Measurements from ENCODE around the gene ATG9A. TPM values are rescaled to one million over a fixed set of nuclear protein-coding genes. Genes with fewer than 3 reads are reported as not detected.

Gene ATG9A
- total RNA-seq, 2 donors from 2014 or later: 45.4 to 45.7 TPM

DNA sequence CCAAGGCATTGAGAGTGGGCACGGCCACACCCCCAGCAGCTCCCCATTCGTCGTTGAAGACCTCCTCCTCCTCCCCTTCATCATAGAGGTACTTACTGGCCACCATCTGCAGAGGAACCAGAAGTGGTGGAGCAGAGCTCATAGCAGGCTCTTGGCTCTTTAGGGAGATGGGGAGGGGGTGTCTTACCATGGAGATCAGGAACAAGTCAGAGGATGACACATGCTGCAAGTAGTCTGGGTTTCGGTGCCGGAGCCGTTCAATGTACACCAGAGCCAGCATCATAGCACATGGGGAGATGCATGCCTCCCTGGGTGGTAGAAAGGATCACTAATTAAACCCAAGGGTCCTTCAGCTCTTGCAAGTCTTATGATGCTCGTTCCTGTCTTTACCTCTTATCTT is 54.6 kb downstream of the ATG9A start:
- no peaks in the 10 kb centered on the region for H3K4me1 ChIP-seq (ENCODE audit: control insufficient read depth, insufficient read depth, low read length)
- no peak for DNase-seq
- H3K9ac ChIP-seq (ENCODE audit: extremely low read depth, low read length, poor library complexity, severe bottlenecking): no peak overlapping the region
- H3K9me3 Mint-ChIP-seq: no peaks in the 10 kb centered on the region
- no peak overlapping the region for H3K4me3 Mint-ChIP-seq
- H3K4me3 ChIP-seq (ENCODE audit: low read length): no peak overlapping the region
- peaks cover 33% of the 10 kb centered on the region for H3K36me3 ChIP-seq (ENCODE audit: control insufficient read depth, insufficient read depth, low read length)
- no peak overlapping the region for H3K27ac ChIP-seq (ENCODE audit: low read depth, low read length)
- H3K4me1 Mint-ChIP-seq: peaks cover 21% of the 10 kb centered on the region
- no peaks in the 10 kb centered on the region for H3K9me3 ChIP-seq (ENCODE audit: control insufficient read depth, low read length)
- 90 to 97% methylated on average over 4 to 7 of the region's 7 CpGs for WGBS, 2 experiments (ENCODE audit: insufficient coverage in 1 of 2, insufficient read length in 1 of 2)
- H3K27ac Mint-ChIP-seq: no peak overlapping the region
- H3K27me3 ChIP-seq (ENCODE audit: control insufficient read depth, insufficient read depth, low read length, poor library complexity, severe bottlenecking): no peaks in the 10 kb centered on the region
- no peaks in the 10 kb centered on the region for H3K27me3 Mint-ChIP-seq (ENCODE audit: insufficient read depth)
- peaks cover 13% of the 10 kb centered on the region for H3K36me3 Mint-ChIP-seq (ENCODE audit: low read depth)
- TF ChIP-seq, protein P1, sequence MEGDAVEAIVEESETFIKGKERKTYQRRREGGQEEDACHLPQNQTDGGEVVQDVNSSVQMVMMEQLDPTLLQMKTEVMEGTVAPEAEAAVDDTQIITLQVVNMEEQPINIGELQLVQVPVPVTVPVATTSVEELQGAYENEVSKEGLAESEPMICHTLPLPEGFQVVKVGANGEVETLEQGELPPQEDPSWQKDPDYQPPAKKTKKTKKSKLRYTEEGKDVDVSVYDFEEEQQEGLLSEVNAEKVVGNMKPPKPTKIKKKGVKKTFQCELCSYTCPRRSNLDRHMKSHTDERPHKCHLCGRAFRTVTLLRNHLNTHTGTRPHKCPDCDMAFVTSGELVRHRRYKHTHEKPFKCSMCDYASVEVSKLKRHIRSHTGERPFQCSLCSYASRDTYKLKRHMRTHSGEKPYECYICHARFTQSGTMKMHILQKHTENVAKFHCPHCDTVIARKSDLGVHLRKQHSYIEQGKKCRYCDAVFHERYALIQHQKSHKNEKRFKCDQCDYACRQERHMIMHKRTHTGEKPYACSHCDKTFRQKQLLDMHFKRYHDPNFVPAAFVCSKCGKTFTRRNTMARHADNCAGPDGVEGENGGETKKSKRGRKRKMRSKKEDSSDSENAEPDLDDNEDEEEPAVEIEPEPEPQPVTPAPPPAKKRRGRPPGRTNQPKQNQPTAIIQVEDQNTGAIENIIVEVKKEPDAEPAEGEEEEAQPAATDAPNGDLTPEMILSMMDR (conservative IDR thresholded peaks at IDR 0.05): no peak

DNA sequence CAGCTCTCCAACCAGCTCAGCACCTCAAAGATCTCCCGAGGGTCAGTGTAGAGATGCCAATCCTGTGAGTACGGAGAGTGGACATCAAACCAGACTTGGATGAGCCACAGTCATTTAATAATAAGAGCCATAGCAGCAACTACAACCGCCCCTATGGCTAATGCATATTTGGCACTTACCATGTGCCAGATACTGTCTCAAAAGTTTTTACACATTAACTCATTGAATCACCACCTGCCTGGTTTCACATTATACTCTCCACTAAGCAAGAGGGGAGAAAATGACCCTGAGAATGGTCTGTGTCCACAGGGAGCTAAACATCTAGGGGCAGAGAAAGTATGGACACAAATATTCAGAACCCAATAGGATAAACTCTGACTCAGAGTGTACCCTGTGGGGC is 55.3 kb downstream of the ATG9A start:
- no peak overlapping the region for H3K27ac ChIP-seq (ENCODE audit: low read depth, low read length)
- Mint-ChIP-seq H3K36me3 (ENCODE audit: low read depth) (peaks cover 13% of the 10 kb centered on the region), H3K27me3 (ENCODE audit: insufficient read depth) (peaks cover 4% of the 10 kb centered on the region), H3K4me1 (peaks cover 19% of the 10 kb centered on the region), H3K4me3 (no peak overlapping the region), H3K27ac (no peak overlapping the region), H3K9me3 (no peaks in the 10 kb centered on the region)
- H3K36me3 ChIP-seq (ENCODE audit: control insufficient read depth, insufficient read depth, low read length): peaks cover 29% of the 10 kb centered on the region
- no peaks in the 10 kb centered on the region for H3K9me3 ChIP-seq (ENCODE audit: control insufficient read depth, low read length)
- WGBS, 2 experiments (ENCODE audit: insufficient coverage in 1 of 2, insufficient read length in 1 of 2): 98 to 100% methylated on average over 2 to 3 of the region's 3 CpGs
- H3K27me3 ChIP-seq (ENCODE audit: control insufficient read depth, insufficient read depth, low read length, poor library complexity, severe bottlenecking): no peaks in the 10 kb centered on the region
- TF ChIP-seq, protein P1 (conservative IDR thresholded peaks at IDR 0.05): no peak
- H3K4me3 ChIP-seq (ENCODE audit: low read length): no peak overlapping the region
- no peak overlapping the region for H3K9ac ChIP-seq (ENCODE audit: extremely low read depth, low read length, poor library complexity, severe bottlenecking)
- no peaks in the 10 kb centered on the region for H3K4me1 ChIP-seq (ENCODE audit: control insufficient read depth, insufficient read depth, low read length)
- DNase-seq: no peak

GRCh38 chr2:219173176-219173575 is 56.3 kb downstream of the ATG9A start:
- TF ChIP-seq, protein P1 (conservative IDR thresholded peaks at IDR 0.05): no peak

More at GRCh38 chr2:219173176-219173575, 56.3 kb downstream of the ATG9A start:
- H3K27ac ChIP-seq (ENCODE audit: low read depth, low read length): no peak overlapping the region
- H3K4me1 ChIP-seq (ENCODE audit: control insufficient read depth, insufficient read depth, low read length): no peaks in the 10 kb centered on the region
- no peaks in the 10 kb centered on the region for H3K27me3 ChIP-seq (ENCODE audit: control insufficient read depth, insufficient read depth, low read length, poor library complexity, severe bottlenecking)
- H3K9me3 ChIP-seq (ENCODE audit: control insufficient read depth, low read length): no peaks in the 10 kb centered on the region
- Mint-ChIP-seq H3K36me3 (ENCODE audit: low read depth) (peaks cover 13% of the 10 kb centered on the region), H3K4me1 (peaks cover 13% of the 10 kb centered on the region), H3K4me3 (no peak overlapping the region), H3K9me3 (no peaks in the 10 kb centered on the region), H3K27ac (no peak overlapping the region), H3K27me3 (ENCODE audit: insufficient read depth) (peaks cover 6% of the 10 kb centered on the region)
- DNase-seq: no peak
- H3K4me3 ChIP-seq (ENCODE audit: low read length): no peak overlapping the region
- H3K36me3 ChIP-seq (ENCODE audit: control insufficient read depth, insufficient read depth, low read length): peaks cover 29% of the 10 kb centered on the region
- H3K9ac ChIP-seq (ENCODE audit: extremely low read depth, low read length, poor library complexity, severe bottlenecking): no peak overlapping the region
- WGBS, 2 experiments (ENCODE audit: insufficient coverage in 1 of 2, insufficient read length in 1 of 2): 95 to 100% methylated on average over 2 to 6 of the region's 6 CpGs
